AG10803 (cell line): ENCODE measurements around the gene OSBPL3.
A peak's percentile ranks its signal among the peaks of the same experiment; 100 is the strongest.

Source experiments
- DNase-seq: peaks from one replicate; pipeline ENCODE4 v3.0.0; 2010; ENCODE audit warnings: low read depth
- H3K4me3 ChIP-seq: 2 replicates; pipeline ENCODE4 v1.5.1; 2011; ENCODE audit warnings: mild to moderate bottlenecking, low read length, control low read depth
- TF ChIP-seq, protein P1 (sequence below): conservative IDR thresholded peaks from 2 replicates; pipeline ENCODE4 v1.5.1; 2011; ENCODE audit warnings: mild to moderate bottlenecking, low read length, control low read depth, inconsistent platforms

OSBPL3 gene

GRCh38 chr7:24972991-24973390 lies 7.0 kb downstream of the OSBPL3 start:
- TF ChIP-seq, protein P1, sequence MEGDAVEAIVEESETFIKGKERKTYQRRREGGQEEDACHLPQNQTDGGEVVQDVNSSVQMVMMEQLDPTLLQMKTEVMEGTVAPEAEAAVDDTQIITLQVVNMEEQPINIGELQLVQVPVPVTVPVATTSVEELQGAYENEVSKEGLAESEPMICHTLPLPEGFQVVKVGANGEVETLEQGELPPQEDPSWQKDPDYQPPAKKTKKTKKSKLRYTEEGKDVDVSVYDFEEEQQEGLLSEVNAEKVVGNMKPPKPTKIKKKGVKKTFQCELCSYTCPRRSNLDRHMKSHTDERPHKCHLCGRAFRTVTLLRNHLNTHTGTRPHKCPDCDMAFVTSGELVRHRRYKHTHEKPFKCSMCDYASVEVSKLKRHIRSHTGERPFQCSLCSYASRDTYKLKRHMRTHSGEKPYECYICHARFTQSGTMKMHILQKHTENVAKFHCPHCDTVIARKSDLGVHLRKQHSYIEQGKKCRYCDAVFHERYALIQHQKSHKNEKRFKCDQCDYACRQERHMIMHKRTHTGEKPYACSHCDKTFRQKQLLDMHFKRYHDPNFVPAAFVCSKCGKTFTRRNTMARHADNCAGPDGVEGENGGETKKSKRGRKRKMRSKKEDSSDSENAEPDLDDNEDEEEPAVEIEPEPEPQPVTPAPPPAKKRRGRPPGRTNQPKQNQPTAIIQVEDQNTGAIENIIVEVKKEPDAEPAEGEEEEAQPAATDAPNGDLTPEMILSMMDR, result no peak
- DNase-seq, result peak; percentile 53
- no peak overlapping the region for H3K4me3 ChIP-seq

DNA sequence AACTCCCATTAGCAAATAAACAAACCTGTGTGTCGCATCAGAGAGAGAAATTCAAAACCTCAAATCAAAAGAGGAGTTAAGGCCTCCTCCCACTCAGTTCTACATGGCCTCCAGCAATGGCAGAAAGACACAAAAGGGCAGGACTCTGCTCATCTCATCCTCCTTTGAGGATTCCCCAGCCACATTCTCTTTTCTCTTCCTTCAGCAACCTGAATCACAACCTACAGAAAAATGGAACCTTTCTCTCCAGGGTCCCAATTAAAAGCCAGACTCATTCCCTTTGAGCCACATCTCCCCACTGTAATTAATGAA lies 7.9 kb downstream of the OSBPL3 start:
- TF ChIP-seq, protein P1, result no peak
- H3K4me3 ChIP-seq, result no peak overlapping the region
- no peak for DNase-seq

DNA sequence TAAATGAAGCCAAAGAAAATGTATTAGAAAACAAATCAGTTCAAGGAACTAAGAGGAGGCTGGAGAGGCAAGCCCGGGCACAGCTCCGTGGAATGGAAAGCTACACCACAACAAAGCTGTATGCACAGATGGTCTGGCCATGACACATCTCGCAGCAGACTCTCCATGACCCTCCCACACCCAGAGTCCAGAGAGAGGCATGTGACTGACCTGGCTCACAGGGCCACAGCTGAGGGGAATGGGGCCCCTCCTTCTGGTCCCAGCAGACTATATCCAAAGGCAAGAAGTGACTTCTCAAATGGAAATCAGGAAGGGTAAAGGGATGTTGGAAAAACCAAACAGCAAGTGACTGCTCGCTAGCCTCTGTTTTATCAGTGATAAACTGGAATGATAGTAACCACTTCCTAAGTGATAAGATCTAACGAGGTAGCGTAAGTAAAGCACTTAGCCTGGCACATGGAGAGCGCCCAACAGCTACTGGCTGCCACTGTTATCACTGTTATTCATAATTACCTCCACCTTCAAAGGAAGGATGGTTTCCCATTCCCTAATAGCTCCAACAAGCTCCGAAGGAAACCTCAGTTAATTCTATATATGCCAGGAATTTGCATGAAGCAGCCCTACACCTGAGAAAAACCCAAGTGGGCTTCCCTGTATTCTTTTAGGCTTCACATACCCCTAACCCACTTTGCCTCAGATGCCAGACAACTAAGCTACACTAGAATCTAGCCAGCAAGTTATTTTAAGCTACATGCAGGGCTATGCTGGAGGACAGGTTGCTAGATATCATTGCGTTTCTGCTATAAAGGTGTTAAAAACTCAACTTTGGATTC lies 8.4 kb downstream of the OSBPL3 start:
- peak; percentile 95 for DNase-seq
- no peak overlapping the region for H3K4me3 ChIP-seq
- TF ChIP-seq, protein P1, result no peak

DNA sequence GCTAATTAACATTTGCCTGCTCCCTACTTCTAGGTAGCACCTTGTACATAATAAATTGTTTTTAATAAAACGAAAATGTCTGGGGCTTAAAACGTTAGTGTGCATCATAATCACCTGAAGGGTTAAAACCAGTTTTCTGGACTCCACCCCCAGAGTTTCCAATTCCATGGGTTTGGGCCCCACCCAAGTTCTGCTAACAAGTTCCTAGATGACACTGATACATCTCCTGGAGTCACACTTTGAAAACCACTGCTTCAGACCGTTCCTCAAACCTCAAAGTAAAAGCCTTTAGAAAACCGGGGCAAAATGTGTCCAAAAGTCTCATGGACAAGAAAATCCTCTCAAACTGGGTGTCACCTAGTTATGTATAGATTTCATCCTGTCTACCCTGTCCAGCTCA lies 9.3 kb downstream of the OSBPL3 start:
- TF ChIP-seq, protein P1, result no peak
- H3K4me3 ChIP-seq, result no peak overlapping the region
- peak; percentile 22 for DNase-seq

DNA sequence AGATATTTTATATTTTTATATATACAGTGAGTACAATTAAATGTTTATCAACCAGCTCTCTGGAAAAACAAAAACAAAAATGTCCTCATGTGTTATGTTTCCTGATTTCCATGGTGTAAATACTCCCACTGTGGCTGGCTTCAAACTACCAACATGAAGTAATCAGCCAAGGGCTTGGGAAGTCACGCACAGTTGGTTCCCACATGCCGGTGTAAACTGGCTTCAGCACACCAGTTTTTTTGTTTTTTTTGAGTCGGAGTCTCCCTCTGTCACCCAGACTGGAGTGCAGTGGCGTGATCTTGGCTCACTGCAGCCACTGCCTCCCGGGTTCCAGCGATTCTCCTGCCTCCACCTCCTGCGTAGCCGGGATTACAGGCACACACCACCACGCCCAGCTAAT lies 11.8 kb downstream of the OSBPL3 start:
- TF ChIP-seq, protein P1, result no peak
- DNase-seq, result peak; percentile 79
- no peak overlapping the region for H3K4me3 ChIP-seq

DNA sequence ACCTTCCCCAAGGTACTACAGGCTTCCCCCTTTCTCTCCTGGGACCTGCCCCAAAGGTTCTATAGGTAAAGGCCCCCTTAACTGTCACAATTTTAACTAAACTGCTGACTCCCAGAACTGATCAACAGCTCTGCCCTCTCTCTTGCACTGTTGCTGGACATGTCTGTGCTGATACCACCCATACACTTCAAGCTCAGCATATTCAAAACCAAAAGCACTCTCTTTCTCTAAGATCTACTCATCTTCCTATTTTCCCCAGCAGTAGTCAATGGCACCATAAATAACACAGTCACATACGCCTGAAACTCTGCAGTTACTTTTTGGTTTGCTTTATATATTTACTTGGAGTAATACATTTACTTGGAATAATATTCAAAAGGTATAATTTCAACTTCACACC lies 12.3 kb downstream of the OSBPL3 start:
- no peak overlapping the region for H3K4me3 ChIP-seq
- DNase-seq, result no peak
- TF ChIP-seq, protein P1, result no peak

DNA sequence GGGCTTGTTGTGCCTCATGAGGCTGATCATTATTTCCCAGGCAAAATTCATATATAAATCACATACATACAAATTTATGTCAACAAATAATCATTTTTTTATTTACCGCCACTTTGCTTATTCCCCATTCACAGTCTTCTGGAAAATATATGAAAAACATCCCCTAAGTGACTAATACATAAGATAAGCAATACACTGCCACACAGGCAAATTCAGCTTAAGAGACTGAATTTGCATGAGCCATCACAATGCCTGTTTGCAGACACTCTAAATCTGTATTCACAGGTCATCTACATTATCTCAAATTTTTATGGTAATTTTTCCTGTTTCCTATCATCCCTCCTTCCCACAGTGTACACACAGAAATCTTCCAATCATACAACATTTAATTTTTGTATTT lies 13.2 kb downstream of the OSBPL3 start:
- no peak overlapping the region for H3K4me3 ChIP-seq
- DNase-seq, result no peak
- TF ChIP-seq, protein P1, result no peak
